HG03045 (cell line): ENCODE data around the gene GLT8D2.

Experiments used
- ATAC-seq: cut with Tn5 transposase; IDR thresholded peaks from one replicate; pipeline ENCODE4 v1.9.1; 2021; ENCODE audit warnings: mild to moderate bottlenecking, moderate library complexity; ENCODE audit not compliant: unreplicated experiment

GLT8D2 gene

GRCh38 chr12:104049903-104050356 is at the start of gene GLT8D2:
GLT8D2 (minus strand) TSS chr12:104050187; CDS start chr12:104019648, 30,539 bp downstream.
- no peak for ATAC-seq

- no peak for ATAC-seq
Measured at GRCh38 chr12:104097954-104098353, 48.0 kb upstream of the GLT8D2 start.

- ATAC-seq: no peak
Measured at GRCh38 chr12:104095289-104095688, 45.3 kb upstream of the GLT8D2 start.

GRCh38 chr12:104094284-104094683 is 44.3 kb upstream of the GLT8D2 start:
- ATAC-seq: no peak

GRCh38 chr12:104091136-104091535 is 41.1 kb upstream of the GLT8D2 start:
- no peak for ATAC-seq

GRCh38 chr12:104090685-104091084 is 40.7 kb upstream of the GLT8D2 start:
- no peak for ATAC-seq

GRCh38 chr12:104083769-104084475 is 33.9 kb upstream of the GLT8D2 start:
- peak; percentile 83 for ATAC-seq

GRCh38 chr12:104080764-104081163 is 30.8 kb upstream of the GLT8D2 start:
- no peak for ATAC-seq

- ATAC-seq: no peak
Measured at GRCh38 chr12:104079024-104079423, 29.0 kb upstream of the GLT8D2 start.

GRCh38 chr12:104073699-104074098 is 23.7 kb upstream of the GLT8D2 start:
- no peak for ATAC-seq

- ATAC-seq: no peak
Measured at GRCh38 chr12:104072099-104072498, 22.1 kb upstream of the GLT8D2 start.

GRCh38 chr12:104064842-104065427 is 14.9 kb upstream of the GLT8D2 start:
- ATAC-seq: peak; percentile 4

GRCh38 chr12:104064031-104064841 is 14.2 kb upstream of the GLT8D2 start, which contains the start of gene HCFC2:
HCFC2 (plus strand) TSS chr12:104064531; CDS start chr12:104064561, 30 bp downstream.
- peak; percentile 90 for ATAC-seq

GRCh38 chr12:104063712-104064030 is 13.7 kb upstream of the GLT8D2 start:
- ATAC-seq: peak; percentile 30

GRCh38 chr12:104060791-104061190 is 10.8 kb upstream of the GLT8D2 start:
- no peak for ATAC-seq

GRCh38 chr12:104059963-104060362 is 10.0 kb upstream of the GLT8D2 start:
- no peak for ATAC-seq

GRCh38 chr12:104058802-104059201 is 8.8 kb upstream of the GLT8D2 start:
- no peak for ATAC-seq

GRCh38 chr12:104057771-104058197 is 7.8 kb upstream of the GLT8D2 start:
- no peak for ATAC-seq

GRCh38 chr12:104056419-104056972 is 6.5 kb upstream of the GLT8D2 start:
- no peak for ATAC-seq

- no peak for ATAC-seq
Measured at GRCh38 chr12:104055686-104056388, 5.8 kb upstream of the GLT8D2 start.
